C4-2B (cell line): Measurements from ENCODE around the gene TMEM52.

Source experiments
- H3K27ac ChIP-seq: fragments of 450-650 bp; 2 replicates; pipeline ENCODE4 v1.5.1; 2017
- CTCF ChIP-seq: fragments of 450-650 bp; conservative IDR thresholded peaks from 2 replicates; pipeline ENCODE4 v1.5.1; 2017; ENCODE audit warnings: mild to moderate bottlenecking
- ZFX ChIP-seq: fragments of 450-650 bp; IDR thresholded peaks from 2 replicates; pipeline ENCODE4 v1.6.1; 2017

Gene TMEM52

DNA sequence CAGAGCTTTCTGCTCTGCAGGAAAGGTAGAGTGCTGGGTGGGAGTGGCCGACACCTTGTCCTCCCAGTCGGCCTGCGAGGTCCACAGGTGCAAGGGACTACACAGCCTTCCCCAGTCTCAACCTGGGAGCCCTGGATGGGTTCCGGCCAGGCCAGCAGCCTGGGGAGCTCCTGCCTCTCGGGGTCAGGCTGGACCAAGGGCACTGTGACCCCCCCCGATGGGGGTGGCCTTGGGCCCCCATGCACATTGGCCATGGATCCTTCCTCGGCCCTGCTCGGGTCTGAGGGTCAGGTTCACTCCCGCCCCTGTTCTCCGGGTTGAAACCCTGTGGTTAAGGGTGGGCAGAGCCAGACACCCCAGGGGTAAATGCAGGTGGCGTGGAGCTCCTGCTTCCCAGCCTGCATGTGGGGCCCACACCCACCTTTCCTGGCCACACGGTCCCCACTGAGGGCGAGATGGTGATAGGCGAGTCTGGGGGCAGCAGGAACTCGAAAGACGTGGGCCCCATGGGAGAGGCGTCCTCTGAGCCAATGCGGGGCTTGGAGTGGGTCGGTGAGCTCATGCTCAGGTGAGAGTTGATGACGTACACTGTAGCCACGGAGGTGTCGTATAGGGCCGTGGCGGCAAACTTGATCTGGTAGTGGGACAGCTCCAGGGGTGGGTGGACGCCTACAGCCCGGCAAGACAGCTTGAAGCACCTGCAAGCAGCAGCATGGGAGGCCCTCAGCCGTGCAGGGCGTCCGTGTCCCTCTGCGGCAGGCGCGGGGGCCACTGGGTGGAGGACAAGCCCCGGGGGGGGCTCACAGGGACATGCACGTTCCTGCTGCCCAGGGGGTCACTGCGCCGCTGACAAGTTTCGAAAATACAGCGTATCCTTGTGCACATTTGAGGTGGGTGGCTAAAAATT lies 10.8 kb upstream of the TMEM52 start:
- no peak for TF ChIP-seq ZFX
- TF ChIP-seq CTCF, result no peak
- H3K27ac ChIP-seq, result no peak overlapping the region

GRCh38 chr1:1929102-1929638 lies 10.1 kb upstream of the TMEM52 start:
- TF ChIP-seq ZFX, result no peak
- TF ChIP-seq CTCF, result no peak
- no peak overlapping the region for H3K27ac ChIP-seq

- no peak for TF ChIP-seq CTCF
- no peak for TF ChIP-seq ZFX
- peak overlapping the region; percentile 18 for H3K27ac ChIP-seq
These were observed 9.4 kb upstream of the TMEM52 start for GRCh38 chr1:1928231-1929101.

DNA sequence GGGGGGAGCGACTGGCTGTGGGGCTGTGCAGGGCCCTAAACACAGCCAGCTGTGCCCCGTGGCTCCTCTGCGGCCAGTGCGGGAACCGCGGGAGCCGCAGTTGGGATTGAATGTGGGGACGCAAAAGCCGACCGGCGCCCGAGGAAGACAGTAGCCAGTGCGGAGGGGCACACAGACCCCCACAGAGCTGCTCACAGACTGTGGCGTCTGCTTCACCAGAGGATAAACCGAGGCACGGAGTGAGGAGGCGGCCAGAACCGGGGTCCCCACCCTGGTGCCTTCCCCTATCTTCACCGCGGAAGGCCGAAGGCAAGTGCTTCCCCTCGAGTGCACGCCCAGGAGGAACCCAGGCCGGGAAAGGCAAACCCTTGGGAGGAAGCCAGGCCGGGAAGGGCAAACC lies 8.7 kb upstream of the TMEM52 start:
- no peak for TF ChIP-seq ZFX
- no peak for TF ChIP-seq CTCF
- no peak overlapping the region for H3K27ac ChIP-seq

GRCh38 chr1:1926886-1927660 lies 8.0 kb upstream of the TMEM52 start:
- TF ChIP-seq CTCF, result no peak
- no peak for TF ChIP-seq ZFX
- H3K27ac ChIP-seq, result no peak overlapping the region

DNA sequence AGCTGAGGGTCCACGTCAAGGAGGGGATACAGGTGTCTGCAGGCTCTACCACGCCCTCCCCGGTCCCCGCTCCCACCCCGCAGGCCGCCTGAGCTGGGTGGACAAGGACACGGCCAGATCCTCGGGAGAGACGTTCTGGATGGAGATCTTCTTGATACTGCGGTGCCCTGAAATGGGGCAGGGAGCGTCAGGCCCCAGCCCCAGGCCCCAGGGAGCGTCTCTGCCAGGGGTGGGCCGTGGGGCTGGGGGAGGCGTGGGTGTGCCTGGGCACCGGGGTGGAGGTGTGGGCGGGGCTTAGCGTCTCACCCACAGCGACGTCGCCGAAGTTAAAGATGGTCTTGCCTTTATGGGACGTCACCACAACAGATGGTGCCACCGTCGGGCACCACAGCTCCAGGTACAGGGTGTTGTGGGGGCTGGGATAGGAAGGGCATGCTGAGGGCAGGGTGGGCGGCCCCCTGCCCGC lies 7.3 kb upstream of the TMEM52 start:
- no peak overlapping the region for H3K27ac ChIP-seq
- TF ChIP-seq ZFX (no peak), CTCF (no peak)
